Stimulated activated naive CD8-positive, alpha-beta T cell treated with anti-CD3 and anti-CD28 coated beads, Interleukin-15, Interleukin-2, amounts not matched to agents 100 U/mL and 50 U/mL, for 24 hours (primary cell): ENCODE results near the gene NRIP1.

Experiments
- ATAC-seq: fragments of 150-1000 bp; cut with Tn5 transposase; one replicate; pipeline ENCODE4 v1.10.0; 2021
- DNase-seq: peaks from one replicate; pipeline ENCODE4 v3.0.0; 2021

Gene NRIP1, protein sequence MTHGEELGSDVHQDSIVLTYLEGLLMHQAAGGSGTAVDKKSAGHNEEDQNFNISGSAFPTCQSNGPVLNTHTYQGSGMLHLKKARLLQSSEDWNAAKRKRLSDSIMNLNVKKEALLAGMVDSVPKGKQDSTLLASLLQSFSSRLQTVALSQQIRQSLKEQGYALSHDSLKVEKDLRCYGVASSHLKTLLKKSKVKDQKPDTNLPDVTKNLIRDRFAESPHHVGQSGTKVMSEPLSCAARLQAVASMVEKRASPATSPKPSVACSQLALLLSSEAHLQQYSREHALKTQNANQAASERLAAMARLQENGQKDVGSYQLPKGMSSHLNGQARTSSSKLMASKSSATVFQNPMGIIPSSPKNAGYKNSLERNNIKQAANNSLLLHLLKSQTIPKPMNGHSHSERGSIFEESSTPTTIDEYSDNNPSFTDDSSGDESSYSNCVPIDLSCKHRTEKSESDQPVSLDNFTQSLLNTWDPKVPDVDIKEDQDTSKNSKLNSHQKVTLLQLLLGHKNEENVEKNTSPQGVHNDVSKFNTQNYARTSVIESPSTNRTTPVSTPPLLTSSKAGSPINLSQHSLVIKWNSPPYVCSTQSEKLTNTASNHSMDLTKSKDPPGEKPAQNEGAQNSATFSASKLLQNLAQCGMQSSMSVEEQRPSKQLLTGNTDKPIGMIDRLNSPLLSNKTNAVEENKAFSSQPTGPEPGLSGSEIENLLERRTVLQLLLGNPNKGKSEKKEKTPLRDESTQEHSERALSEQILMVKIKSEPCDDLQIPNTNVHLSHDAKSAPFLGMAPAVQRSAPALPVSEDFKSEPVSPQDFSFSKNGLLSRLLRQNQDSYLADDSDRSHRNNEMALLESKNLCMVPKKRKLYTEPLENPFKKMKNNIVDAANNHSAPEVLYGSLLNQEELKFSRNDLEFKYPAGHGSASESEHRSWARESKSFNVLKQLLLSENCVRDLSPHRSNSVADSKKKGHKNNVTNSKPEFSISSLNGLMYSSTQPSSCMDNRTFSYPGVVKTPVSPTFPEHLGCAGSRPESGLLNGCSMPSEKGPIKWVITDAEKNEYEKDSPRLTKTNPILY (N-terminal part only)

DNA sequence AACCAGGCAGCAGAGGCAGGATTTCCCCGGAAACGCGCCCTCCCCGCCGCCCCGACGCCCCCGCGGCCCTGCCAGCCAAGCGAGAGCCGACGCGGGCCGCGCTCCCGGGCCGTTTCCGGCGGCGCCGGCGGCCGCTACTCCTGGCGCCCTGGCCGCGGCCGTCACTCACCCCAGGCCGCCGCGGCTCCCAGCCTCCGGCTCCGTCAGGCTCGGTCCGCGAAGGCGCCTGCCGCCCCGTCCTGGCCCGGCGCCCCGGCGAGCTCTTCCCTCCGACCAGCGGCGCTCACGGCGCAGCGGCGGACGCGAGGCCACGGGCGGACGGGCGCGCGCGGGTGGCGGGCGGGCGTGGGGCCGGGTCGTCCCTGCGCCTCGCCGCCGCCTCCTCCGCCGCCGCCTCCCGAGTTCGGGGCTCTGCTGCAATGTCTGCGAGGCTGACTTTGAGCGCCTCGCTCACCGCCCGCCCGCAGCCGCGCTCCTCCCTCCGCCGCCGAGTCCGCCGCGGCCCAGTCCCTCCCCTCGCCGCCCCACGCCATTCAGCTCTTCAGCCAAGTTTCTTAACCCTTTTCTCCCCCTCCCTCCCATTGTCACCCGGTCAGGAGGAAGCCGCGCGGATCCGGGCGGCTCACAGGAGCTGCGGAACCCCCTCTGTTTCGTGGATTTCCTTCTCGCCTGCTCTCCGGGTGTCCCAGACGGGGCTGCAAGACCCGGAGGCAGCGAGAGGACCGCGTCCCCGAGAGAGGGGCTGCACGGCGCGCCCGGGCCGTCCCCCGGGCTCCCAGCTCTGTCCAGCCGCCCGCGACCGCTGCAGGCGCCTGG is at the start of gene NRIP1:
NRIP1 (minus strand) TSS at position 425 of the 816 bp plus-strand sequence. CDS start 96,808 bp downstream, outside the sequence.
- DNase-seq, result peak; percentile 79
- ATAC-seq, result peak; percentile 72

DNA sequence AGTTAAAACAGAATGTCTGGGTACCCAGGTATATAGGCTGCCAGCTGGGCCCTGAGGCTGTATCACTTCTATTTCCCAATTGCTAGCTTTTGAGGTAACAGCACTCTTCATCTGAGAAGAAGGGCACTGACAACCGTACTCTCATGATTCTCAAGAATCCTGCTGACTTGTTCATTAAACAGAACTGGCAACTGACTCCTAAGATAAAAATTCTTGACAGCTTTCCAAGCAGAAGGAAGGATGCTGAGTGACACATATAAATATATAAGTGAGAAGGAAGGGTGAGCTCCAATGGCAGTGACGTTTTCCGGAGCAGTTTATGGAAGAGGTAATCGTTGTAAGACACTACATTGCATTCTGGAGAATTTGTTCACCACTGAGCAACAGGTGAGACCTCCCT is 48.1 kb upstream of the NRIP1 start:
- no peak for DNase-seq
- ATAC-seq, result no peak

DNA sequence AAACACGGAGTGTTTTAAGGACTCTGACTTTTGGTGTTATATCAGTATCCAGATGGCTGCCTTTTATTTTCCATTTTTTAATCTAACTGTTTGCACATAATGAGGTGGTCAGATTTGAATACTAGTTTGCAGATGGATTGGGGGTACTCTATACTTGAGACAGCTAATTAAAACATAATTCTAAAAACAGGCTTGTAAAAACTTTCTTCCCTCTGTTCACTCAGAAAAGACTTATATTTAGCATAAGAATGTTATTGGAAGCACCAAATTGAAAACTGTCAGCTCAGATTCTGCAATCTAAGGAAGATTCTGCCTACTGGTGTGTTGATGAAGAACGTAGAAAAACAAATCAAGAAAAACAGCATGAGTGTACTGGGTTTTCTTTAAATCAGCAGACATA is 44.0 kb upstream of the NRIP1 start:
- no peak for ATAC-seq

DNA sequence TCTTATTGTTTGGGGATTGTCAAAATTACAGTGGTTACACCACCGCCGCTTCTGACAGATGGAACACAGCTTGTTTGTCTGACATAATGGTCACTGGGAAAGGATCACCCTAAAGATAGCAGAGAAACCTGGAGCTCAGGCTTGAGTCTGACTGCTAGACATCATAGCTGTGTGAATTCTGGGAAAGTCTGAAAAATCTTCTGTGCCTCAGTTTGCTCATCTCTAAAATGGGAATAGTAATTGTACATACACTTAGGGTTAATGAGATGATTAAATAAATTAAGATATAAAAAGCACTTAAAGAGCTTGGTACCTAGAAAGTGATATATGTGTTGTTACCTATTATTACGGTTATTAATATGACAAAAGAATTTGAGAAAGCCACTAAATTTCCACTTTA is 39.7 kb upstream of the NRIP1 start:
- DNase-seq, result no peak
- no peak for ATAC-seq

More for the DNA sequence above, 44.0 kb upstream of the NRIP1 start:
- DNase-seq, result no peak

DNA sequence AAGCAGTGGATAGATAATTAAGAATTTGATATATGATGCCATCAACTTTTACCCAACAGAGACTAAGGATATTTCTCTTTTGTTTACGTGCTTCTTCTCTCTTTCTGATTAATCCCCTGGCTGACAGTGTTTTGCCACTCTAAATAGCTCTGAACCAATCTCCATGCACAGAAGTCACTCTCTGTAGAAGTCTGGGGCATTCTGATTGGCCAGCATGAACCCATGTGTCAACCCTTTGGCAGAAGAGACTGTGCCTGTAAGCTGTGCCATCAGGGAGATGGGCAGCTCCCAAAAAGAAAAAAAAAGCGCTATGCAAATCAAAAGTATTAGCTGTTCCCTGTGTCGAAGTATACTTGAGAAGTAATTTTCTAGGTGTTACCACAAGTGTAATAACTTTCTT is 34.1 kb upstream of the NRIP1 start:
- ATAC-seq (no peak), DNase-seq (no peak)

DNA sequence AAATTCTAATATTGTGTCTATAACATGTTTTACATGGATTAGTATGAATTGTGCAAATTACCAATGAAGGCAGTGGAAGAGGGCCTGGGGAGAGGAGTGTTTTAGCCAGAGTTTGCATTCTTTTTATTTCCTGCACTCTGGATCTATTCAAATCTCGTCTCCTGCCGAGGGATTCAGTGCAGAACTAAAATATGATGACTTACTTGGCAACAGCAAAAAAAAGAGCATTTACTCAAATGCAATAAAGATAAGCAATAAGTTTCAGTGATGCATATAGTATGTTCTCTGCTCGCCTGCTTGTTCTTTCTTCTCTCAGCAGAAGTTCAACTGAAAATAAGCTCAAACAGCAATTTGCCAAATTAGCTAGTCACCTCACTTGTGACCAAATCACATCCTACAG is 33.4 kb upstream of the NRIP1 start:
- no peak for ATAC-seq
- no peak for DNase-seq

DNA sequence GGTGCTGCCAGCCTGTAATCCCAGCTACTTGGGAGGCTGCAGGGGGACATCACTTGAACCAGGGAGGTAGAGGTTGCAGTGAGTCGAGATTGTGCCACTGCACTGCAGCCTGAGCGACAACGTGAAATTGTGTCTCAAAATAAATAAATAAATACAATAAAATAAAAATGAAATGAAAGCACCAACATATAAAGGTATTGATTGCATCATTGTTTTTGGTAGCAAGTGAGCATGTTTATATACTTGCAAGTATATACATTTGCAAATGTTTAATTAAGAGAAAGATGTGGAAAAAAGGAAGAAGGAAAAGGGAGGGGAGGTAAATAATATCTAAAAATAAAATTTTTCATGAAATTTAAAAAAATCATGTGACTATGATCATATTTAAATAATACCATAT is 32.8 kb upstream of the NRIP1 start:
- no peak for ATAC-seq
- no peak for DNase-seq

DNA sequence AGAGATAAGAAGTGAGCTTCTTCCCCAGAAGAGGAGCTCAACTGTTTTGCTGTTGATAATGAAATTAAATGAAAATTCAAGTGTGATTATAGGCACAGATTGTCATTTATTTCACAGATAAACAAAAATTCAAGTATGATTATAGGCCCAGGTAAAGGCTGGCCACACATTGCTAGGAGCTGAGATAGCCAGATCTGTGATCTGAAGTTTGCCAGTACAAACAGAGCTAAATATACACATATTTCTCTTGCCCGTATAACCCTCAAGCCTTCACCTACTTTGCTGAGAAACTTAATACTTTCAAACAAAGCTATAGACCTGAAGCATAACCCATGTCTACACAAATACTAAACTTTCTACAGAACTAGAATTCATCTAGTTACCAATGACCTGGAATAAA is 31.3 kb upstream of the NRIP1 start:
- DNase-seq, result no peak
- ATAC-seq, result no peak

DNA sequence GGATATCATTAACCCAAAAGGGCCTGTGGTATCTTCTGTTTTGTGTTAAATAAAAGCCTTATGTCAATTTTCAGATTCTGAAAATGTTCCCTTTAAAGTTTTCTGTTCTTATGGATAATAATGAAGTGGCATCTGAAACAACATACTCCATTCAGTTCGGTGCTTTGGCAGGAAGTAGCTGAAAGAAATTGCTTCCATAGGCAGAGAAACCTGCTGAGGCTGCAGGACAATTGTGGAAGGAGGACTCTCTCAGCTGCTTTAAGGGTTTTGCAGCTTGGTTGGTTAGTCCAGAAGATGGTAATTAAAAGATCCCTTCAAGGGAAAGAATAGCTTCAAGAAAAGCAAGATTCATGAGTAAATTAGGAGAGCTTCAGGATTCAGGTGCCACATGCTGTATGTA is 30.5 kb upstream of the NRIP1 start:
- DNase-seq (no peak), ATAC-seq (no peak)

DNA sequence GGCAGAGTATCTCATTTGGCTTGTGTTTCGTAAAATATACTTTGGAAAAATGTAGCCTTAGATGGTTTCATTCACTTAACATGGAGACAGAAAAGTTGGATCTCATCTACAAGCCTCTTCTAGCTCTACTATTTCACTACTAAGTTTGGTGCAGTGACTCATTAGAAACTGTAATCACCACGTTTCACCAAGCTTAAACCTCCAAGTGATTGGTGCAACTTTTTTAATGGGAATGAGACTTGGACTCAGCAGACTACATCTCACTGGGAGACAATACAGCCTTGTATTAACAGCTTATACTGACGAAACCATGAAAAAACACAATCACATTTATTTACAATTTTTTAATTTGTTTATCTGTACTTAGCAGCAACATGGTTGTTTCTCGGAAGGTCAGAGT is 29.9 kb upstream of the NRIP1 start:
- DNase-seq, result no peak
- ATAC-seq, result no peak

DNA sequence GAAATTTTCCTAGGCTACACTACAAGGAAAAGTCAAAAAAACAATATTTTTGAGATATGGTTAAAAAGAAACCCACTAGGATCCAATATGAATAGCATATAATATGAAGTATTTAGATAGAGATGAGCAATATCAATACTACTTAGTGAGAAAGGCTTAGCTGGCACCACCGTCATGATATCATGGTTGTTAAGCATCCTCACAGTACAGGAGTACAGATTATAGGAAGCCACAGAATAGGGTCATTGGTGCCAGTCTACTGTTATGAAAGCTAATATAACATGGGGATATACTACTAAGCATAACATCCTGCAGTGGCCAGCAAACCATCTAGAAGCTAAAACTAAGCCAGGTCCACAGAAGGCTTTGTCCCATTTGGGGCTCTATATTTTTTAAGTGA is 28.4 kb upstream of the NRIP1 start:
- no peak for ATAC-seq
- DNase-seq, result no peak

DNA sequence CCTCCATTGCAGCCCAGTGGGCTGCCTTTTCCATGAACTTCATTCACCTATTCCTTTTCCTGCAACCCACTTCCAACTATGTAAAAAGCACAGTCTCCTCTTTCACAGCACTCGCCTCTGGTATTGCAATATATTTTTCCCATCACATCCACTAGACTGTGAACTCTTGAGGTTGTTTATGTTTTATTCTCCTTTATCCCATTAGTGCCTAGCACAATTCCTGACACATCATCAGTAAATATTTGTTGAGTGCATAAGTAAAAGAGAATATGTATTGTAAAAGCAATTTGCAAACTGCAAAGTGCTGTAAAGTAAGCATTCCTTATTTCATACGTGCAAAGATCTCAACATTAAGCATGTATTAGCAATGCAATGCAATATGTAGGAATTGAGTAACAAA is 27.9 kb upstream of the NRIP1 start:
- ATAC-seq, result no peak
- DNase-seq, result no peak

DNA sequence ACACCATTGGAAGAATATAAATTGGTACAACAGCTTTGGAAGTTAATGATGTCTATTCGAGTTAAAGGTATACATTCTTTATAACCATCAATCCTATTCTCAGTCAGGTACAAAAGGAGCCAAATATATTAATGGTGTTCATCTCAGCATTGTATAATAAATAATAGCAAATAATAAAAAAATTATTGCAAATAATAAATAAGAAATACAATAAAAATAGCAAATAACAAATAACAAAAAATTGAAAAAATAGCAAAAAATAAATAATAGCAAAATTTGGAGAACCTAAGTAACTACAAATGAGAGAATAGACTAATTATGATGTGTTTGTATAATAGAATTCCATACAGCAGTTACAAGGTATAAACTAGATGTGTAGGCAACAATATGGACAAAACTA is 25.6 kb upstream of the NRIP1 start:
- ATAC-seq (no peak), DNase-seq (no peak)

DNA sequence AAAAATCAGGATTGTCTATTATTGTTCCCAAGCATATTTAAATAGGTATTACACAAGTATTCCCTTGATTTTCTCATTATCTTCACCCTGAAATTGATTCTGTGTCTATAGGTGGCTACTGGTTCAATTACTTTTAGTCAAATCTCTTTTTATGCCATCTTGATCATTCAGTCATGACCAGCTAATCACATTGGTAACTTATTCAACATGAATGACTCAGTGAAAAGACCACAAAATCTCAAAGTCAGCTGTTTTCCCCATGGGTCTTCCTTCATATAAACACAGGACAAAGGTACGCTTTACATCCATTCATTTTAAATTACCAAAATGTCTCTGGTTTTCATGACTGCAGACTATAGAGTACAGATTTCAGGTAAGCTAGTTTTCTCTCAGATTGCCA is 23.7 kb upstream of the NRIP1 start:
- DNase-seq (no peak), ATAC-seq (no peak)

DNA sequence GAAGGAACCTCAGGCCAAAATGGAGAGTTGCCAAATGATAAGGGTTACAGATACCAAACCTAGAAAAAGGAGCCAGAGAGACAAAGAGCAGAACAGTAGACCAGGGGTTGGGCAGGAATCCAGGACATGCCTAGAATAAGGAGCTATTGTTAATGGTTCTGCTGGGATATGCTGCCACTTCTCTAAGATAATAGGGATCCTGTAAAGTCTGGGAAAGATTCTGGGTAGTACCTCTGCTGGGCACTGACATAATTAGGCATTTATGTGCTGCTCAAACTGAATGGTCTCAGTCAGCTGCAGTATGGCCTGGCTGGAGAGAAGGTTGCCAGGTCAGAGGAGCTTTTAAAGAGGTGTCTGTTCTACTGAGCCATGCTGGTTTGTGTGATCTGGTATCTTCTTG is 19.9 kb upstream of the NRIP1 start:
- DNase-seq (no peak), ATAC-seq (no peak)

DNA sequence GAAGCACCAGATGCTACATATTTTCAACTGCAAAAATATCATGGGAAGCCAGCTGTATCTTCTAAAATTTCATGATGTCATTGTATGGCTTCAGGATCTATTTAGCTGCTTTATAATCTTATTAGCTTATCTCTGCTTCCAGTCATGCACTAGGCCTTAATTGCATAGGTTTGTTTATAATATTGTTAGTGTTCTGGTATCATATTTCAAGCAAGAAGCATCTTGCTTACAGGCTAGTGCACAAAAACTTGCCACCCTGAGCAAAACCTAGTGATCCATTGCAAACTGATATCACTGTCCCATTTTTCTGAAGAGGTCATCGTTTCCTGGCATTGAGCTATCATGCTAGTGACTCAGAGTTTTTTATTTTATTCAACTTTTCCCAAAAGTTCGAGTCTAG is 15.7 kb upstream of the NRIP1 start:
- no peak for DNase-seq

DNA sequence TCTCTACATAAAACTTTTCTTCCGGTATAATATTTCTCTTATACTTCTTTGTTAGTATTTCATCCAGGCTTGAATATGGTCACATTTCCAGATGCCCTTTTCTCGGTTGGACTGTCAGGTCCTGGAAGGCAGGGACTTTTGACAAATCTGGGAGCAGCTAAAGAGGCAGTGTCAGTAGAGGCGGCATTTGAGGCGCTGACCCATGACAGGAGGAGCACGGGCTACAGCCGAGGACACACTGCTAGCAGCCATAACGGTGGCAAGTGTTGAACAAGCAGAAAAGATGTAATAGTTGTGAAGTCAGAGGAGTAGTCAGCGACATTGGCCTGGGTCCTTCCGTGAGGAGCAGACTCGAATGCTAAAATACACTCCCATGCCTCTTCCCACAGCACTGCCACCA is 14.5 kb upstream of the NRIP1 start:
- DNase-seq (no peak), ATAC-seq (no peak)

More for the DNA sequence above, 15.7 kb upstream of the NRIP1 start:
- ATAC-seq, result no peak

DNA sequence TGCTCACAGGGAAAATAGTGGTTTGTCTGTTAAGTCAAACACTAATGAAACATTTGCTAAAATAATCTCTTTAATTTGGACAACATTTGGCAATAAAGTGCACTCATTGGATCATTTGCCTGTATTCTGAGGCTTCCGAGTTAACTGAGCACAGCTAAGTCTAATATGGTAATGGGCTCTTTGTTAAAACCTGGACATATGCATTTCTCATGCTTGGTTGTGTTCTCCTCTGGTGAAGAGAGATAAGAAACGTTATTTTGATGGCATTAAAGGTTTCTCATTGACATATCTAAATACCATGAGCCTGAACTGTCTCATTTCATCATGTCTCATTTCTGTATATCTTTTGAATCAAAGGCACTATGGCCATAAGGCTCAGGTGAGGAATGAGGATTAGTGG is 13.4 kb upstream of the NRIP1 start:
- no peak for ATAC-seq
- no peak for DNase-seq

DNA sequence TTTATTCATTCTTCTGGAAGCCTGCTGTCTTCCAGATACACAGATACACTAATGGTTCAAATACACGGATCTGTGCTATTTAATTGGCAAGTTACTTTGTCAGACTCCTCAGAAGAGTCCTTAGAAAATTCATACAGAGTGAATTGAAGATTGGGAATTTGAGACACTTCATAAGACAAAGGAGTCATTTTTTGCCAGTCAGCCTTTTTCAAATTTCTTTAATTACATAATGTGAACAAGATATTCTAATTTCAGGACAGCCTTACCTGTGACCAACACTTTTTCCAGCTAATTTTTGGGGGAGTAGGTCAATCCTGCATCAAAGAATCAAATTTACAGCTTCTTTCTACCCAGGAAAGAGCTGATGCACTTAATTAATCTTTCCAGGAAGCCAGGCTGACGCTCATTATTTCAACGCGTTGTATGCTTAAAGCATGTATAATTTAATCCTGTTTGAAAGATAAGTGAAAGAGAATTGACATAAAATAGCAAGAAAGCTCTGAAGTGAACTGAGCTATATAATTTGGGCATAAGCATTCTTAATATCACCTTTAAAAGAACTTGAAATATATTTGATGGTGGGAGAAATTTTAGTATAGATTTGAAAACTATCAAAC is 12.8 kb upstream of the NRIP1 start:
- DNase-seq (no peak), ATAC-seq (no peak)

DNA sequence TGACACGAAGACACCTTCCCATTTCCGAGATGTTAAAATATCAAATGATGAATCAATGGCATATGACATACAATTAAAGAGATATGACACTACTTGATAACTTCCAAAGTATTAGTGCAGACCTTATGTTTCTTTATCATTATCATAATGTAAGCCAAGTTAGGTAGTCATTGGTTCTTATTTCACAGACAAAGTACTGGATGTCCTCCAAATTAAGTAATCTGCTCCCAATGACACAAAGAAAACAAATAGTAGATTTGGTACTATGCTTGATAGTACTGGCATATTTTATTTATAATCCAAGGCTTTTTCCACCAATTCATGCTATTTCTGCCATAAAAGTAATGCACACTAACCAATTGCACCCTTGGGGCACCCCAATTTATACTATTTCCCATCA is 11.9 kb upstream of the NRIP1 start:
- no peak for DNase-seq
- no peak for ATAC-seq

DNA sequence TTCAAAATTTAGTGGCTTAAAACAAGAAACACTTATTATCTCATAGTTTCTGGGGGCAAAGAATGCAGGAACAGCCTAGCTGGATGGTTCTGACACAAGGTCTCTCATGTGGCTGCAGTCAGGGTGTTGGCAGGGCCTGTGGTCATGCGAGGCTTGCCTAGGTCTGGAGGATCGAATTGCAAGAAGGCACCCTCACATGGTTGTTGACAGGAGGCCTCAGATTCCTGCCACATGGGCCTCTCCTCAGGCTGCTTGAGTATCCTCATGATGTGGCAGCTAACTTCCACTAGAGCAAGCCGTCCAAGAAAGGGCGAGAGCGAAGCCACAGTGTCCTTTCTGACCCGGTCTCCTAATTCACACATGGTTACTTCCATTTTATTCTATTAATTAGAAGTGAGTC is 6.2 kb upstream of the NRIP1 start:
- no peak for ATAC-seq
- DNase-seq, result no peak

DNA sequence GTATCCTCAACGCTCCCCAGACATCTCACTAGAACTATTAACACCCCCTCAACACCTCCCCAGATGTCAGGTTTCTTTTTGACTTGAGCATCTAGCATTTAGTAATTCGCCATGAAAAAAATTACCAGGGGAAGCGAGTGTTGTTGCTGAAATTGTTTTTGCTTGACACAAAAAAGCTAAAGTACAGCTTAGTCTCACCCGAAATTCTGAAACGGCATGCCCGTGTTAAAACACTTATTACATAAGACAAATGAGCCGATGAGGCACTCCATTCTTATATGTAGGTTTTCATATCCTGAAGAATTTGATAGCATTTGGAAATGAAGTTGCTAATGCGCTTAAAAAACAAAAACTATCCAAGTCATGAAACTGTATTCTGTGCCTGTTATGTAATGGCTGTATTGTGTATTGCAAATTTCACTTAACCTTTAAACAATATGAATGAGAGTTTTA is 1.3 kb upstream of the NRIP1 start:
- DNase-seq (no peak), ATAC-seq (no peak)
